Transverse colon (tissue), 4 donors: Measurements from ENCODE around the gene DOCK3.

Source experiments
- CTCF ChIP-seq, 5 experiments: fragments of 200-600 bp in 3 of 5; fragments of 450-650 bp in 2 of 5; sonication (generic) in 3 of 5; IDR thresholded peaks; 1 replicate in 2 of 5; 2 replicates in 3 of 5; pipeline ENCODE4 v1.5.1; 2016 to 2017; ENCODE audit warnings: antibody characterized with exemption in 5 of 5, inconsistent platforms in 3 of 5, mild to moderate bottlenecking in 2 of 5, moderate library complexity in 1 of 5
- POLR2AphosphoS5 ChIP-seq, 3 donors: sonication (generic); formaldehyde crosslinking; IDR thresholded peaks; one replicate each; pipeline ENCODE4 v1.6.1; 2016; ENCODE audit warnings: antibody characterized with exemption in 3 of 3

GRCh38 chr3:51035630-51036029, 360.9 kb downstream of the DOCK3 start:
- TF ChIP-seq POLR2AphosphoS5 (IDR thresholded peaks at IDR 0.05) = no peak
- TF ChIP-seq CTCF (IDR thresholded peaks at IDR 0.05) = no peak
